ENCODE data around the gene MKS1.

Gene MKS1

DNA sequence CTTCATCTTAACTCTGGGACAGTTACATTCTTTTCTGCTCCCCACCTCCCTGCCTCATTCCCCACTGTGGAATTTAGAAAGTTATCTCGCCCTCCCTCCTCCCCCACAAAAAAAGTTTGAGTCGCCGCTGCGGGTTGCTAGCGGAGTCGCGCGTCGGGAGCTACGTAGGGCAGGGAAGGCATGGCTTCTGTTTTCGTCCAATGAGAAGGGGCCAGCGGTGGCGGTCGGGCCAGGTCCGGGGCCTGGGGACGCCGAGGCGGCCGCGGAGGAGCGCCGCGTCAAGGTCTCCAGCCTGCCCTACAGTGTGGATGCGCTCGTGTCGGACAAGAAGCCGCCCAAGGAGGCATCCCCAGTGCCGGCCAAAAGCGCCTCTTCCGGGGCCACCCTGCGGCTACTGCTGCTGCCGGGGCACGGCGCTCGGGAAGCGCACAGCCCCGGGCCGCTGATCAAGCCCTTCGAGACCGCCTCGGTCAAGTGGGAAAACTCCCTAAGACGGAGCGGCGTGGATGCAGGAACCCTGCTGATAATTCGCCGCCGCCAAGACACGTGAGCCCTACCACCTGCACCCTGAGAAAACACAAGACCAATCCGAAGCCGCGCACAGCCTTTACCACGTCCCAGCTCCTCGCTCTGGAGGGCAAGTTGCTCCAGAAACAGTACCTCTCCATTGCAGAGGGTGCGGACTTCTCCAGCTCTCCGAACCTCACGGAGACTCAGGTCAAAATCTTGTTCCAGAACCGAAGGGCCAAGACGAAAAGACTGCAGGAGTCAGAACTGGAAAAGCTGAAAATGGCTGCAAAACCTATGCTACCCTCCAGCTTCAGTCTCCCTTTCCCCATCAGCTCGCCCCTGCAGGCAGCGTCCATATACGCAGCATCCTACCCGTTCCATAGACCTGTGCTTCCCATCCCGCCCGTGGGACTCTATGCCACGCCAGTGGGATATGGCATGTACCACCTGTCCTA, 61.9 kb downstream of the MKS1 start (continued):
- no peak for TF ChIP-seq ZNF544 (tag by site-specific recombination; IDR thresholded peaks at IDR 0.05)
- peak; percentile 57; the same call in 1 of the 2 replicates for TF ChIP-seq IKZF3 (tag by site-specific recombination; IDR thresholded peaks at IDR 0.05)
- no peak for TF ChIP-seq ELK4 (IDR thresholded peaks at IDR 0.05; ENCODE audit: borderline replicate concordance, low read depth, low read length)
- TF ChIP-seq ZNF169 (tag by site-specific recombination; IDR thresholded peaks at IDR 0.05) = no peak
- TF ChIP-seq ZXDB (tag by site-specific recombination; IDR thresholded peaks at IDR 0.05) = peak; percentile 65
- peak; percentile 100 for TF ChIP-seq ZBTB20 (tag by site-specific recombination; IDR thresholded peaks at IDR 0.05)
- peak; percentile 86 for TF ChIP-seq ZNF335 (tag by site-specific recombination; conservative IDR thresholded peaks at IDR 0.05)
- TF ChIP-seq ZNF2 (tag by site-specific recombination; IDR thresholded peaks at IDR 0.05) = 0 out of 2 replicates have a peak, but pooled peaks have one; percentile 44
- no peak for TF ChIP-seq ZNF701 (tag by site-specific recombination; IDR thresholded peaks at IDR 0.05)
- TF ChIP-seq, protein P1, sequence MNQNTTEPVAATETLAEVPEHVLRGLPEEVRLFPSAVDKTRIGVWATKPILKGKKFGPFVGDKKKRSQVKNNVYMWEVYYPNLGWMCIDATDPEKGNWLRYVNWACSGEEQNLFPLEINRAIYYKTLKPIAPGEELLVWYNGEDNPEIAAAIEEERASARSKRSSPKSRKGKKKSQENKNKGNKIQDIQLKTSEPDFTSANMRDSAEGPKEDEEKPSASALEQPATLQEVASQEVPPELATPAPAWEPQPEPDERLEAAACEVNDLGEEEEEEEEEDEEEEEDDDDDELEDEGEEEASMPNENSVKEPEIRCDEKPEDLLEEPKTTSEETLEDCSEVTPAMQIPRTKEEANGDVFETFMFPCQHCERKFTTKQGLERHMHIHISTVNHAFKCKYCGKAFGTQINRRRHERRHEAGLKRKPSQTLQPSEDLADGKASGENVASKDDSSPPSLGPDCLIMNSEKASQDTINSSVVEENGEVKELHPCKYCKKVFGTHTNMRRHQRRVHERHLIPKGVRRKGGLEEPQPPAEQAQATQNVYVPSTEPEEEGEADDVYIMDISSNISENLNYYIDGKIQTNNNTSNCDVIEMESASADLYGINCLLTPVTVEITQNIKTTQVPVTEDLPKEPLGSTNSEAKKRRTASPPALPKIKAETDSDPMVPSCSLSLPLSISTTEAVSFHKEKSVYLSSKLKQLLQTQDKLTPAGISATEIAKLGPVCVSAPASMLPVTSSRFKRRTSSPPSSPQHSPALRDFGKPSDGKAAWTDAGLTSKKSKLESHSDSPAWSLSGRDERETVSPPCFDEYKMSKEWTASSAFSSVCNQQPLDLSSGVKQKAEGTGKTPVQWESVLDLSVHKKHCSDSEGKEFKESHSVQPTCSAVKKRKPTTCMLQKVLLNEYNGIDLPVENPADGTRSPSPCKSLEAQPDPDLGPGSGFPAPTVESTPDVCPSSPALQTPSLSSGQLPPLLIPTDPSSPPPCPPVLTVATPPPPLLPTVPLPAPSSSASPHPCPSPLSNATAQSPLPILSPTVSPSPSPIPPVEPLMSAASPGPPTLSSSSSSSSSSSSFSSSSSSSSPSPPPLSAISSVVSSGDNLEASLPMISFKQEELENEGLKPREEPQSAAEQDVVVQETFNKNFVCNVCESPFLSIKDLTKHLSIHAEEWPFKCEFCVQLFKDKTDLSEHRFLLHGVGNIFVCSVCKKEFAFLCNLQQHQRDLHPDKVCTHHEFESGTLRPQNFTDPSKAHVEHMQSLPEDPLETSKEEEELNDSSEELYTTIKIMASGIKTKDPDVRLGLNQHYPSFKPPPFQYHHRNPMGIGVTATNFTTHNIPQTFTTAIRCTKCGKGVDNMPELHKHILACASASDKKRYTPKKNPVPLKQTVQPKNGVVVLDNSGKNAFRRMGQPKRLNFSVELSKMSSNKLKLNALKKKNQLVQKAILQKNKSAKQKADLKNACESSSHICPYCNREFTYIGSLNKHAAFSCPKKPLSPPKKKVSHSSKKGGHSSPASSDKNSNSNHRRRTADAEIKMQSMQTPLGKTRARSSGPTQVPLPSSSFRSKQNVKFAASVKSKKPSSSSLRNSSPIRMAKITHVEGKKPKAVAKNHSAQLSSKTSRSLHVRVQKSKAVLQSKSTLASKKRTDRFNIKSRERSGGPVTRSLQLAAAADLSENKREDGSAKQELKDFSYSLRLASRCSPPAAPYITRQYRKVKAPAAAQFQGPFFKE (tag by site-specific recombination; IDR thresholded peaks at IDR 0.05; ENCODE audit: borderline replicate concordance) = no peak
- peak; percentile 22; the same call in 1 of the 2 replicates for TF ChIP-seq YY2 (tag by site-specific recombination; IDR thresholded peaks at IDR 0.05)
- no peak for TF ChIP-seq ZNF670 (tag by site-specific recombination; IDR thresholded peaks at IDR 0.05; ENCODE audit: low read depth)
- no peak for TF ChIP-seq ZNF529 (tag by site-specific recombination; IDR thresholded peaks at IDR 0.05; ENCODE audit: insufficient replicate concordance)
- TF ChIP-seq YY1 (tag by site-specific recombination; IDR thresholded peaks at IDR 0.05) = 0 out of 2 replicates have a peak, but pooled peaks have one; percentile 52
- no peak for TF ChIP-seq ZNF302 (tag by site-specific recombination; IDR thresholded peaks at IDR 0.05; ENCODE audit: low read depth)
- TF ChIP-seq, protein P2, sequence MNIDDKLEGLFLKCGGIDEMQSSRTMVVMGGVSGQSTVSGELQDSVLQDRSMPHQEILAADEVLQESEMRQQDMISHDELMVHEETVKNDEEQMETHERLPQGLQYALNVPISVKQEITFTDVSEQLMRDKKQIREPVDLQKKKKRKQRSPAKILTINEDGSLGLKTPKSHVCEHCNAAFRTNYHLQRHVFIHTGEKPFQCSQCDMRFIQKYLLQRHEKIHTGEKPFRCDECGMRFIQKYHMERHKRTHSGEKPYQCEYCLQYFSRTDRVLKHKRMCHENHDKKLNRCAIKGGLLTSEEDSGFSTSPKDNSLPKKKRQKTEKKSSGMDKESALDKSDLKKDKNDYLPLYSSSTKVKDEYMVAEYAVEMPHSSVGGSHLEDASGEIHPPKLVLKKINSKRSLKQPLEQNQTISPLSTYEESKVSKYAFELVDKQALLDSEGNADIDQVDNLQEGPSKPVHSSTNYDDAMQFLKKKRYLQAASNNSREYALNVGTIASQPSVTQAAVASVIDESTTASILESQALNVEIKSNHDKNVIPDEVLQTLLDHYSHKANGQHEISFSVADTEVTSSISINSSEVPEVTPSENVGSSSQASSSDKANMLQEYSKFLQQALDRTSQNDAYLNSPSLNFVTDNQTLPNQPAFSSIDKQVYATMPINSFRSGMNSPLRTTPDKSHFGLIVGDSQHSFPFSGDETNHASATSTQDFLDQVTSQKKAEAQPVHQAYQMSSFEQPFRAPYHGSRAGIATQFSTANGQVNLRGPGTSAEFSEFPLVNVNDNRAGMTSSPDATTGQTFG (tag by site-specific recombination; IDR thresholded peaks at IDR 0.05; ENCODE audit: borderline replicate concordance) = no peak
- TF ChIP-seq ZNF214 (tag by site-specific recombination; IDR thresholded peaks at IDR 0.05; ENCODE audit: borderline replicate concordance) = no peak
- no peak for TF ChIP-seq ZNF132 (tag by site-specific recombination; IDR thresholded peaks at IDR 0.05; ENCODE audit: borderline replicate concordance)
- TF ChIP-seq ZNF501 (tag by site-specific recombination; IDR thresholded peaks at IDR 0.05) = peak; percentile 79; the same call in 1 of the 2 replicates
- TF ChIP-seq BCL11B (tag by site-specific recombination; IDR thresholded peaks at IDR 0.05; ENCODE audit: low read depth) = no peak
- TF ChIP-seq ZNF514 (tag by site-specific recombination; IDR thresholded peaks at IDR 0.05) = no peak
- TF ChIP-seq ZBTB26 (tag by site-specific recombination; optimal IDR thresholded peaks at IDR 0.05) = peak; percentile 75
- no peak for TF ChIP-seq ZNF521 (tag by site-specific recombination; IDR thresholded peaks at IDR 0.05)
- TF ChIP-seq ZSCAN30 (tag by site-specific recombination; IDR thresholded peaks at IDR 0.05) = no peak
- TF ChIP-seq ZFP69B (tag by site-specific recombination; IDR thresholded peaks at IDR 0.05) = 0 out of 2 replicates have a peak, but pooled peaks have one; percentile 38
- TF ChIP-seq ZBTB1 (tag by site-specific recombination; IDR thresholded peaks at IDR 0.05) = no peak
- TF ChIP-seq PRDM6 (tag by site-specific recombination; IDR thresholded peaks at IDR 0.05) = no peak

Data from HEK293 (cell line).